ENCODE results near the gene HNRNPA3.

DNA sequence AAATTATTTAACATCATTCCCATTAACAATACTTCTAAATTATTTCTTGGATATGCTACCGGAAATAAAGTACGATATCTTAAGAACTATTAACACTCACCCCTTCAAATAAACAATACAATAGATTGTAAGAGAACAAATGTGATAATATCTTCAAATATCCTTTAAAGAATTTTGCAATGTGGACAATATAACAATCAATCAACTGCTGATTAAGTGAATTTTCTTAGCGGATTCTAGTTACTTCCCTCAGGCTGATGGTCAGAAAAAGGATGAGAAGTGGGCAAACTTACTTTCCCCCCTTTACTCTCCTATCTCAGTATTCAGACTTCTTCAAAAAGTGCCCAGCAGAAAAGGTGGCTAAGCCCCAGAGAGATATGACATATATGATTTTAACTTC is 41.1 kb downstream of the HNRNPA3 start:
- no peak for TF ChIP-seq GATA2 (IDR thresholded peaks at IDR 0.05; ENCODE audit: low read depth, low read length)
- TF ChIP-seq GATA3 (IDR thresholded peaks at IDR 0.05; ENCODE audit: low read depth, low read length): no peak
